K562 (cell line): ENCODE data around the gene TTC39B.

Experiments
- CTCF ChIP-seq, 3 experiments: IDR thresholded peaks in 2 of 3; conservative IDR thresholded peaks in 1 of 3; 2 replicates each; pipeline ENCODE4 v1.5.1; 2011 to 2012; ENCODE audit warnings: low read length in 3 of 3, mild to moderate bottlenecking in 3 of 3, control low read depth in 2 of 3, improper control_type of control experiment in 1 of 3, inconsistent platforms in 1 of 3, low read depth in 1 of 3, mixed read lengths in 1 of 3, moderate library complexity in 1 of 3; ENCODE audit not compliant: insufficient read depth in 2 of 3
- CUX1 ChIP-seq: fragments of 200-800 bp; sonication (Bioruptor generic); IDR thresholded peaks from 2 replicates; pipeline ENCODE4 v1.6.1; 2016; ENCODE audit warnings: missing genetic modification characterization, missing compliant biosample characterization
- ILK ChIP-seq: fragments of 450-650 bp; IDR thresholded peaks from 2 replicates; pipeline ENCODE4 v1.6.1; 2016; ENCODE audit warnings: missing genetic modification characterization, low read depth, mild to moderate bottlenecking, missing compliant biosample characterization, moderate library complexity, borderline replicate concordance
- JUN ChIP-seq, 2 experiments: sonication (generic) in 1 of 2; formaldehyde crosslinking in 1 of 2; IDR thresholded peaks; 2 replicates each; pipeline versions ENCODE4 v1.6.1 to v1.8.0; 2012 to 2022; ENCODE audit warnings: borderline replicate concordance in 2 of 2, mild to moderate bottlenecking in 2 of 2, improper control_type of control experiment in 1 of 2, low read depth in 1 of 2, low read length in 1 of 2, missing genetic modification reagents in 1 of 2
- JUNB ChIP-seq: fragments of 450-650 bp; formaldehyde crosslinking; conservative IDR thresholded peaks from 2 replicates; pipeline ENCODE4 v1.4.0; 2020; ENCODE audit warnings: mild to moderate bottlenecking
- KDM1A ChIP-seq, 2 experiments: fragments of 450-650 bp; IDR thresholded peaks; 2 replicates each; pipeline ENCODE4 v1.6.1; 2016; ENCODE audit warnings: mild to moderate bottlenecking in 2 of 2
- NFYB ChIP-seq: IDR thresholded peaks from 2 replicates; pipeline ENCODE4 v1.6.1; 2011; ENCODE audit warnings: mild to moderate bottlenecking, moderate library complexity; ENCODE audit not compliant: insufficient read length; ENCODE audit errors: extremely low read depth
- POLR2A ChIP-seq: fragments of 450-650 bp; conservative IDR thresholded peaks from 2 replicates; pipeline ENCODE4 v1.6.1; 2016
- REST ChIP-seq, 2 experiments: fragments of 450-650 bp; formaldehyde crosslinking in 1 of 2; IDR thresholded peaks; 2 replicates each; pipeline versions ENCODE4 v1.4.0 to v1.6.1; 2014 to 2020; ENCODE audit warnings: mild to moderate bottlenecking in 2 of 2, borderline replicate concordance in 1 of 2, low read depth in 1 of 2
- ZBTB43 ChIP-seq: sonication (generic); formaldehyde crosslinking; IDR thresholded peaks from 2 replicates; pipeline ENCODE4 v1.8.0; 2023; ENCODE audit warnings: mild to moderate bottlenecking, missing genetic modification reagents

GRCh38 chr9:15115041-15115440 is 192.0 kb downstream of the TTC39B start:
- TF ChIP-seq REST (IDR thresholded peaks at IDR 0.05; ENCODE audit: borderline replicate concordance) (no peak), REST (CRISPR knock-in tag; IDR thresholded peaks at IDR 0.05; ENCODE audit: low read depth) (no peak), NFYB (no peak), CUX1 (no peak), JUN (IDR thresholded peaks at IDR 0.05; ENCODE audit: borderline replicate concordance, low read depth, low read length) (no peak), JUN (CRISPR knock-in tag; IDR thresholded peaks at IDR 0.05; ENCODE audit: borderline replicate concordance) (no peak), CTCF (IDR thresholded peaks at IDR 0.05 in 2 of 3, conservative IDR thresholded peaks at IDR 0.05 in 1 of 3; ENCODE audit: insufficient read depth in 2 of 3, low read depth in 1 of 3, low read length in 3 of 3) (no peak), JUNB (CRISPR knock-in tag) (no peak), POLR2A (no peak), KDM1A (IDR thresholded peaks at IDR 0.05) (no peak), ILK (tag) (no peak), ZBTB43 (CRISPR knock-in tag) (no peak)
